M059J (cell line): ENCODE measurements around the gene FAM13B. TPM values are rescaled to one million over a fixed set of nuclear protein-coding genes. Genes with fewer than 3 reads are reported as not detected.
A peak's percentile ranks its signal among the peaks of the same experiment; 100 is the strongest.

Source experiments
- DNase-seq: peaks from one replicate; pipeline ENCODE4 v3.0.0-alpha.2; 2012; ENCODE audit warnings: low read depth
- total RNA-seq: library from RNA; depleted of rRNA; stranded (reverse); fragments of >200 nt; shearing (Covaris generic); gene quantifications from 2 replicates; pipeline ENCODE4 v1.2.3, GENCODE V29; 2014; rRNA removed

Gene FAM13B
- total RNA-seq, 1 experiment from 2014 or later, result 13.0 TPM

- DNase-seq, result peak; percentile 15
These were observed 131.7 kb downstream of the FAM13B start for GRCh38 chr5:137901011-137901817.

DNA sequence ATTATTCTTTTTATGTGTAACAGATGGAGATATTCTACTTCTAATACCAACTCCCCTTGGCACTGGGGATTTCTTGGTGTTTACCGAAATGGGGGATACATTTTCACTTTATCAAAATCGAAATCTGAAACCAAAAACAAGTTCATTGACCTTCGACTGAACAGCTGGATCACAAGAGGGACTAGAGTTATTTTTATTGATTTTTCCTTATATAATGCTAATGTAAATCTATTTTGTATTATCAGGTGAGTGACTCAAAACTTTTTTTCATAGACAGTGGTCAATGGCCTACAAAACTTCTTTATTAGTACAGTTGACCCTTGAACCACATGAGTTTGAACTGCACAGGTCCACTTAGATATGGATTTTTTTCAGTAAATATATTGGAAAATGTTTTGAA lies 133.4 kb downstream of the FAM13B start:
- no peak for DNase-seq

DNA sequence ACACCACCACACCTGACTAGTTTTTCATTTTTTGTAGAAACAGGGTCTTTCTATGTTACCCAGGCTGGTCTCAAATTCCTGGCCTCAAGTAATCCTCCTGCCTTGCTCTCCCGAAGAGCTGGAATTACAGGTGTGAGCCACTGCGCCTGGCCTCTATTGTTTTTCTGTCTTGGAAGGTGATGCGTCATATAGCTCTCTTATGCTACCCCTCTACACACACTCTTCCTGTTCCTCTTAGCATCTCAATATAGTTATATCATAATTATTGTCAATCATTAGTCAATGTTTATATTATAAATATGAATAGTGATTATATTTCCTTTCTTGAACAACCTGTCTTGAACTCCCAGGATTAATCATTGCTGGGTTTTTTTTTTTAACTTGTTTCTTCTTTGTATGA lies 136.3 kb downstream of the FAM13B start:
- DNase-seq, result no peak

DNA sequence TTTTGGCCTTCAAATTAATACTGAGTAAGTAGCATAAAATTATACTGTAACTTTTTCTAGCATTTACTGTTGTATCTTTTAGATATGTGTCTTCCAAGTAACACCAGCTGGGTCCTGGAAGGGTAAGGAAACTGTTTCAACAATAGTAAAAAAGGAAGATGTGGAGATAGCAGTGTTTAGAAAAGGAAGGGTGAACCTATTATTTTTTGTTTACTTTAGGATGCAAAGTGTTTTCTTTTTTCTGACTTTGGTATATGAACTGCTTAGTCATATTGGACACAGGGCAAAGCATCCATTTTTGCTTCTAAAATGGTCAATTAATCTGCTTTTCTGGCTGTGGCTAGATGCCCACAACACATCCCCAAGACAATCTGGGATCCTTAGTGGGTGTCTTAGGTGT lies 138.3 kb downstream of the FAM13B start:
- DNase-seq, result no peak

GRCh38 chr5:137891849-137892248 lies 141.0 kb downstream of the FAM13B start:
- no peak for DNase-seq

- DNase-seq, result no peak
These were observed 142.0 kb downstream of the FAM13B start for GRCh38 chr5:137890845-137891244.

- DNase-seq, result peak; percentile 89
These were observed 143.8 kb downstream of the FAM13B start, which contains the start of gene PKD2L2 for GRCh38 chr5:137888863-137889759. Gene PKD2L2, plus strand, starts transcription at chr5:137889457. Its CDS starts 35 bp downstream, at chr5:137889492.

DNA sequence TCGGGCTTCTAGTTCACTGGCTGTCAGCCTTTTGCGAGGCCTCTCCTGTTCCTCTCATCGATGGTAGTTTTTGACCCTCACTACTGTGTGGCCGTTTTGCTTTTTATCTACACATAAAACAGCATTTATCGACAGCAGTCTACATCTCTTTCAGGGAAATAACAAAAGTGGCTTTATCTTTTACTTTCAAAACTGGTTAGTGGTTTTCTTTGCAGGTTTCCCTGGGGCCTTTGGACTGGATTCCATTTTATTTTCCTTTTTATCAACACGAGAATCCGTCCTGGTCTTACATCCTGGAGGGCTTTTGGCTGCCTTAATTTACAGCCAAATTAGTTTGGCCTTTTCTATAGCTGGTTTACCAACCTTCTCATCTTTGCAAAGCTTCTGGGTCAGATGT lies 144.4 kb downstream of the FAM13B start:
- no peak for DNase-seq

Other genes starting within 250 kb of the FAM13B start
- not detected in 2 replicates for gene MYOT, start 165.2 kb downstream of the FAM13B start, total RNA-seq
- 0.17 TPM in 1 of 2 replicates, not detected in the other for gene PKD2L2, start 143.6 kb downstream of the FAM13B start, total RNA-seq
- 0.12 and 0.54 TPM in 2 replicates for gene WNT8A, start 51.0 kb upstream of the FAM13B start, total RNA-seq
- gene NME5, start 106.3 kb upstream of the FAM13B start, total RNA-seq, result 0.25 and 1.8 TPM in 2 replicates
- gene BRD8, start 145.6 kb upstream of the FAM13B start, total RNA-seq, result 24.3 and 38.8 TPM in 2 replicates
- 90.2 and 133 TPM in 2 replicates for gene KIF20A, start 146.0 kb upstream of the FAM13B start, total RNA-seq
- 41.4 and 47.6 TPM in 2 replicates for gene CDC23, start 180.2 kb upstream of the FAM13B start, total RNA-seq
- not detected in 2 replicates for gene GFRA3, start 241.5 kb upstream of the FAM13B start, total RNA-seq